Activated B cell treated with CpG ODN at 0.5 μM for 24 hours (primary cell): Measurements from ENCODE around the gene GNAI3. TPM values are rescaled to one million over a fixed set of nuclear protein-coding genes. Genes with fewer than 3 reads are reported as not detected.

Experiments used
- ATAC-seq: fragments of 200-7000 bp; cut with Tn5 transposase; one replicate; pipeline ENCODE4 v1.10.0; 2021; ENCODE audit warnings: low read depth, mild to moderate bottlenecking, moderate library complexity
- CTCF ChIA-PET: fragments of 350-600 bp; sonication (Branson Sonifier 250); formaldehyde crosslinking; loops from one replicate; lab custom pipeline; 2021; ENCODE audit warnings: antibody characterized with exemption; lab: Charles Lee
- POLR2A ChIA-PET: fragments of 350-600 bp; sonication (Branson Sonifier 250); formaldehyde crosslinking; loops from one replicate; lab custom pipeline; 2021; ENCODE audit warnings: antibody characterized with exemption; lab: Charles Lee
- DNase-seq: peaks from one replicate; pipeline ENCODE4 v3.0.0; 2022
- H3K27ac Mint-ChIP-seq: one replicate; pipeline ENCODE4 v1.8.0; 2020; ENCODE audit warnings: mixed read lengths
- H3K27me3 Mint-ChIP-seq: one replicate; pipeline ENCODE4 v1.8.0; 2021; ENCODE audit warnings: mixed read lengths
- H3K36me3 Mint-ChIP-seq: one replicate; pipeline ENCODE4 v1.8.0; 2021; ENCODE audit warnings: low read depth, mixed read lengths
- H3K4me1 Mint-ChIP-seq: one replicate; pipeline ENCODE4 v1.8.0; 2021; ENCODE audit warnings: mixed read lengths
- H3K4me3 Mint-ChIP-seq: one replicate; pipeline ENCODE4 v1.8.0; 2020; ENCODE audit warnings: mild to moderate bottlenecking, mixed read lengths
- H3K9me3 Mint-ChIP-seq: one replicate; pipeline ENCODE4 v1.8.0; 2020; ENCODE audit warnings: mixed read lengths
- intact Hi-C: fragments of 100-400 bp; cut with micrococcal nuclease; formaldehyde crosslinking; loops from one replicate; pipeline ENCODE4 v1.15.1; 2024
- total RNA-seq: library from RNA; stranded (reverse); gene quantifications from 2 replicates; pipeline ENCODE4 v1.2.3, GENCODE V29; 2022
- TF ChIP-seq, protein P1 (sequence below): fragments of 200-600 bp; IDR thresholded peaks from one replicate; pipeline ENCODE4 v1.8.0; 2022; ENCODE audit warnings: antibody characterized with exemption, mild to moderate bottlenecking

The GNAI3 gene
- total RNA-seq, 1 donor from 2014 or later: 8.4 TPM

DNA sequence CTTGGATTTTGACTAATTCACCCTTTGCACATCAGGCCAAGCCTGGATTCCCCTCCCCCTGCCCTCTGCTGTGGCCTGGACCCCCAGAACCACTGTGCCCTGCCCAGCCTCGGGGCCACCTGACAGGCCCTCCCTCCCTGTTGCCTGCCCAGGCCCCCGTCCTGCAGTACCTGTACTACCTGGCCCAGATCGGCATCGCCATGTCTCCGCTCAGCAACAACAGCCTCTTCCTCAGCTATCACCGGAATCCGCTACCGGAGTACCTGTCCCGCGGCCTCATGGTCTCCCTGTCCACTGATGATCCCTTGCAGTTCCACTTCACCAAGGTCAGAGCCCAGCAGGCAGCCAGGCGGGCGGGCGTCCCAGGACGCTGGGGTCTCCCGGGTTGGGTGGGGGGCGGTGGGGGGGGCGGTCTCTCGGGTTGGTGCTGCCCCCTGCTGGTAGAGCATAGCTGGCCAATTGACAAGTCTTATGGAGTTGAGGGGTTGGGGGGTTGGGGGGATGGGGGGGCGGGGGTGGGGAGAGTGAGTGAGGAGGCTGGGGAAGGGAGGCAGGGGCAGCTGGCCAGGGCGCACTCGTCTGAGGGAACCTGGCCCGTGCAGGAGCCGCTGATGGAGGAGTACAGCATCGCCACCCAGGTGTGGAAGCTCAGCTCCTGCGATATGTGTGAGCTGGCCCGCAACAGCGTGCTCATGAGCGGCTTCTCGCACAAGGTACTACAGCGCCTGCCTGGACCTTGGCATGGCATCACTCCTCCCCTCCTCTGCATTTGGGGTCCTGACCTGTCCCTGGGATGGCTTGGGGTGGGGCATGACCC is 81.9 kb downstream of the GNAI3 start:
- Mint-ChIP-seq H3K27ac (no peak overlapping the region), H3K9me3 (no peaks in the 10 kb centered on the region), H3K36me3 (peaks cover 63% of the 10 kb centered on the region), H3K4me3 (no peak overlapping the region), H3K4me1 (peaks cover 16% of the 10 kb centered on the region), H3K27me3 (no peaks in the 10 kb centered on the region)
- TF ChIP-seq, protein P1, sequence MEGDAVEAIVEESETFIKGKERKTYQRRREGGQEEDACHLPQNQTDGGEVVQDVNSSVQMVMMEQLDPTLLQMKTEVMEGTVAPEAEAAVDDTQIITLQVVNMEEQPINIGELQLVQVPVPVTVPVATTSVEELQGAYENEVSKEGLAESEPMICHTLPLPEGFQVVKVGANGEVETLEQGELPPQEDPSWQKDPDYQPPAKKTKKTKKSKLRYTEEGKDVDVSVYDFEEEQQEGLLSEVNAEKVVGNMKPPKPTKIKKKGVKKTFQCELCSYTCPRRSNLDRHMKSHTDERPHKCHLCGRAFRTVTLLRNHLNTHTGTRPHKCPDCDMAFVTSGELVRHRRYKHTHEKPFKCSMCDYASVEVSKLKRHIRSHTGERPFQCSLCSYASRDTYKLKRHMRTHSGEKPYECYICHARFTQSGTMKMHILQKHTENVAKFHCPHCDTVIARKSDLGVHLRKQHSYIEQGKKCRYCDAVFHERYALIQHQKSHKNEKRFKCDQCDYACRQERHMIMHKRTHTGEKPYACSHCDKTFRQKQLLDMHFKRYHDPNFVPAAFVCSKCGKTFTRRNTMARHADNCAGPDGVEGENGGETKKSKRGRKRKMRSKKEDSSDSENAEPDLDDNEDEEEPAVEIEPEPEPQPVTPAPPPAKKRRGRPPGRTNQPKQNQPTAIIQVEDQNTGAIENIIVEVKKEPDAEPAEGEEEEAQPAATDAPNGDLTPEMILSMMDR: no peak
- ATAC-seq (no peak), DNase-seq (no peak)
- intact Hi-C loops: loop anchor here (1.0 kb wide), 1 partner anchor 84 kb away; no protein-coding TSS in a partner anchor
- ChIA-PET POLR2A (interaction anchor here (0.6 to 2.4 kb wide), 6 partner anchors 11 to 228 kb away, joined by 4 to 10 read pairs (median 9); partner anchors contain the start of genes AMPD2, GNAI3 and GNAT2), CTCF (interaction anchor here (1.0 to 4.9 kb wide), 9 partner anchors 8 to 88 kb away, joined by 3 to 45 read pairs (median 5); partner anchors contain the start of genes AMPD2, GNAI3 and GNAT2)

DNA sequence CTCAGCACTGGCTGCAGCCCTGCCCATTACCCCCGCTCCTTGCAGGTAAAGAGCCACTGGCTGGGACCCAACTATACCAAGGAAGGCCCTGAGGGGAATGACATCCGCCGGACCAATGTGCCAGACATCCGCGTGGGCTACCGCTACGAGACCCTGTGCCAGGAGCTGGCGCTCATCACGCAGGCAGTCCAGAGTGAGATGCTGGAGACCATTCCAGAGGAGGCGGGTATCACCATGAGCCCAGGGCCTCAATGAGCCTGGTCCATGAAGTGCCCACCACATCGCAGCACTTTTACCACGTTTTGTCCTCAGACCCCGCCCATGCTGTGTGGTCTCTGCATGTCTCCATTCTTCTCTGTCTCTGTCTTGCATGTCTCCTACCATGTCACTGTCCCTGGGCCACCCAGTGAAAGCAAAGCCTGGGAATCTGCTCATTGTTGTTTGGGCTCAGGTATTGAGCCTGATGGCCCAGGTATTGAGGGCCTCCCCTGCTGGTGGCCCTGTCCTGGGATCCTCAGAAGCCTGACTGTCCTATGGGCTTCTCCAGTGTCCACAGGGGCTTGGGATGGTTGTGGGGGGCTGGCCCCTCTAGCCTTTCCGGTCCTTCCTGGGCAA is 82.6 kb downstream of the GNAI3 start:
- Mint-ChIP-seq H3K27me3 (no peaks in the 10 kb centered on the region), H3K4me3 (no peak overlapping the region), H3K4me1 (peaks cover 12% of the 10 kb centered on the region), H3K36me3 (peaks cover 58% of the 10 kb centered on the region), H3K27ac (no peak overlapping the region), H3K9me3 (no peaks in the 10 kb centered on the region)
- TF ChIP-seq, protein P1: no peak
- POLR2A ChIA-PET: interaction anchor here (0.8 to 1.6 kb wide), 2 partner anchors 83 to 85 kb away, joined by 8 to 10 read pairs; partner anchors contain the start of gene GNAI3
- CTCF ChIA-PET: interaction anchor here (0.6 to 4.9 kb wide), 9 partner anchors 10 to 143 kb away, joined by 3 to 45 read pairs (median 4); partner anchors contain the start of genes AMPD2, GNAI3 and GNAT2
- DNase-seq: no peak
- no peak for ATAC-seq
- intact Hi-C loops: loop anchor here (1.0 kb wide), 1 partner anchor 85 kb away; no protein-coding TSS in a partner anchor

DNA sequence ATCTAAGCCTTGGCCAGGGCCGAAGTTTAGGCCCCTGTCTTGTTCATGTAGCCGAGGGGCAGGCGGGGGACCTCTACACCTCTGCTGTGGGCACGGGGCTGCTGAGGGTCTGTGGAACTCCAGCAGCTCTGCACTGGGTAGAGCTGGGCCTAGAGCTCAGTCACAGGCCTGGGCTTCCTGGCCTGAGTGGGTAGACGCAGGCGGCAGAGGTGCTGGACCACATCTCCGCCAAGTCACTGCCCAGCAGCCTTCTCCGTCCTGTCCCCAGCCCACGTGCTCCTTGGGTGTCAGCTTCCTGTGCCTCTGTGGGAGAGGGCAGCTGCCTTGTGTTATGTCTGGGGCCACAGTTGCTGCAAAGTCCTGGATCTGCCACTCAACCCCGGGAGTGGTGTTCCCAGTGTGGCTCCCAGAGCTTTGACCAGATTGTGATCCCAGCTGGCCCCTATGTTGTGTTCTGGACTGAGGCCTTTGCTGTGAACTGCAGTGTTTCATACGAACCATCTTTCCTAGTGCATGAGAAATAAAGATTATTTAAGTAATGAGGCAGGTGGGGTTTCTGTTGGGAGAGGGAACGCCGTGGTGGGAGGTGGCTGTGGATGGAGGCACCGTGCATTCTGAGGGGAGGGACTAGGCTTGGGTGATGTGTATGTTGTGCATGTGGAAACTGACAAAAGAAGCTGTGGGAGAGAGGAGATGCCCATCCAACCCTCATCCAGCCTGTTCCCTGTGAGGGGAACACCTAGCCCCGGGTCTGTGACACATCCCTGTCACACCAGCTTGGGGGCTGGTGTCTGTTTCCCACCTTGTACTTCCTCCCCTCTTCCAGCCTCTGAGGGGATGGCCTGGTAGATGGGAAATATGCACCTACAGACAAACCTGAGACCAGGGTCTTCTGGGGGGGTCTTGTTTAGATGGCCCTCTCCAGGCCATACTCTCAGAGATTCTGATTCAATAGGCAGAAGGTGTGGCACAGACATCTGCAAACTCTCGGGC is 83.4 kb downstream of the GNAI3 start:
- Mint-ChIP-seq H3K9me3 (no peaks in the 10 kb centered on the region), H3K4me3 (no peak overlapping the region), H3K27me3 (no peaks in the 10 kb centered on the region), H3K27ac (no peak overlapping the region), H3K36me3 (peaks cover 51% of the 10 kb centered on the region), H3K4me1 (peaks cover 12% of the 10 kb centered on the region)
- ChIA-PET CTCF (interaction anchor here (0.6 to 4.9 kb wide), 9 partner anchors 9 to 142 kb away, joined by 3 to 45 read pairs (median 4); partner anchors contain the start of genes AMPD2, GNAI3 and GNAT2), POLR2A (no interaction called here)
- ATAC-seq (no peak), DNase-seq (no peak)
- intact Hi-C loops: no loop called here
- TF ChIP-seq, protein P1: no peak

DNA sequence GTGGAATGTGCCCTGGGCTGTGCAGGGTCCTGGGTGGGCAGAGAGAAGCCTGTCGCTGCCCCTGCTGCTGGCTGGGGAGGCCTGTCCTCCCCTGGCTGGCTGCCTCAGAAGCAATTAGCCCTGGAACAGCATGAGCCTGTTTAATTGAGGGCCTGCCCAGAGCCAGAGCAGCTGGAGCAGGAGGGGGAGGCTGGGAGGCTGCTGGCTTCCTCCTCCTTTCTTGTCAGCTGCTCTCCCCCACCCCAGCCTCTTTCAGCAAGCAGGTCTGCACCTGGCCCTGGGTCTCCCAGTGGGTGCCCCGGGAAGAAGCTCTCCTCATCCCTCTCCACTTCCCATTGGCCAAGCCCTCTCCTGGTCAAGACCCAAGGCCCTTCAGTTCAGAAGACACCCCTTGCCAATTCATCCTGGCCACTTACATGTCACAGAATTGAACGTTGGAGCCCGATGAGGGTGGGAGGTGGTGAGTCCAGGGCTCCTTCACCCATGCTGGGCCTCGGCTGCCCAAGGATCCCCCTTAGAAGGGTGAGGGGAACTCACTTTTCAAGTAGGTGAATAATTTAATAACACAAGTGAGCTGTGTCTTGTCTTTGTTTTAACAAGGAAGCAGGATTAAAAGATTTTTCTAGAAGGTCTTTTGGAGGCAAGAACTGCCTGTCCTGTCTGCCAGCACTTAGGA is 84.4 kb downstream of the GNAI3 start:
- no peak overlapping the region for H3K4me3 Mint-ChIP-seq
- peaks cover 12% of the 10 kb centered on the region for H3K4me1 Mint-ChIP-seq
- H3K27ac Mint-ChIP-seq: no peak overlapping the region
- ATAC-seq (no peak), DNase-seq (no peak)
- H3K36me3 Mint-ChIP-seq: peaks cover 41% of the 10 kb centered on the region
- intact Hi-C loops: no loop called here
- H3K27me3 Mint-ChIP-seq: no peaks in the 10 kb centered on the region
- CTCF ChIA-PET: interaction anchor here (0.9 to 4.9 kb wide), 4 partner anchors 68 to 88 kb away, joined by 3 to 45 read pairs (median 4); partner anchors contain the start of gene GNAI3
- TF ChIP-seq, protein P1: no peak
- POLR2A ChIA-PET: no interaction called here
- no peaks in the 10 kb centered on the region for H3K9me3 Mint-ChIP-seq
